ENCODE results near the gene TRIM38. TPM values are rescaled to one million over a fixed set of nuclear protein-coding genes. Genes with fewer than 3 reads are reported as not detected.
"Not testable (repeated sequence)": the region's sequence is repeated elsewhere in the genome, so short reads cannot be mapped to it uniquely, and the experiment has no call there.

TRIM38 gene
- total RNA-seq, 1 donor from 2014 or later, result 4.3 TPM

- no peak for DNase-seq (ENCODE audit: low spot score)
Observed at GRCh38 chr6:25966711-25967110, 4.1 kb downstream of the TRIM38 start.

DNA sequence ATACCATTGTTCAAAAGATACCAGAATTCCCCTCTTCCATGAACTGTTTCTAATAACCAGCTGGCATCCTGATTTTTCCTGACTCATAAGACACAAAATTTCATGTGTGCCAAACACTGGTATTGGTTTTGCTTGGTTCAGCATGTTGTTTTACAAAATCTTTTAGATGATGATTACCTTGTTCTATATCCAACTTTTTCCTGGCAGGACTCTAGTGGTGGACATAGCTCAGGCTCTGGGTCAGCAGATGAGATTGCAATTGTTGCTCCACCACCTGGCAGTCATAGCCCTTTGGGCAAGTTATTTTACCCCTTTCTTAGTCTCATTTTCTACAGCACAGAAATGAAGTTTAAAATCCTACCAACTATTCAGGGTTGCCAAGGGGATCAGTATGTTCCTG, 6.2 kb downstream of the TRIM38 start:
- DNase-seq (ENCODE audit: low spot score), result peak; percentile 75
- ATAC-seq, result peak; percentile 78

More at GRCh38 chr6:25966711-25967110, 4.1 kb downstream of the TRIM38 start:
- ATAC-seq, result no peak

DNA sequence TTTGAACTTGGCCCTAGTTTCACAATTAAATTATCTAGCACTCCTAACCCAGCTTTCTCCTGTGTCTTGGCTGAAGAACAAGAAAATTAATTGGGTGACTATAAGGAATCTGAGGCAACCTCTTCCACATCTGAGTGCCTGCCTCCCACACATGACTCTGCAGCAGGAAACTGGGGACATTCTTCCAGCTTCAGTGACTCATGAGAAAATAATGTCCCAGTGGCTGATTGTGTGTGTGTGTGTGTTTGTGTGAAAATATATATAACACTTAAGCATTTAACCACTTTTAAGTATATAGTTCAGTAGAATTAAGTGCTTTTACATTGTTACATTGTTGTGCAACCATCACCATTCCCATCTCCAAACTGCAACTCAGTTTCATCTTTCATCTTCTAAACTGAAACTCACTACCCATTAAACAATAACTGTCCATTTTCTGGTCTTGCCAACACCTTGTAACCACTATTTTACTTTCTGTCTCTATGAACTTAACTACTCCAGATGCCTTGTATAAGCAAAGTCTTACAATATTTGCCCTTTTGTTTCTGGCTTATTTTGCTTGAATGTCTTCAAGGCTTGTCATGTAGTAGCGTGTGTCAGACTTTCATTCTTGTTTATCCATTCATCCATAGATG, 8.7 kb downstream of the TRIM38 start:
- DNase-seq (ENCODE audit: low spot score) (no peak), ATAC-seq (peak; percentile 36)

GRCh38 chr6:25972128-25972527, 9.5 kb downstream of the TRIM38 start:
- peak; percentile 77 for ATAC-seq

GRCh38 chr6:25972902-25973301, 10.3 kb downstream of the TRIM38 start:
- ATAC-seq (no peak), DNase-seq (ENCODE audit: low spot score) (no peak)

More at GRCh38 chr6:25972128-25972527, 9.5 kb downstream of the TRIM38 start:
- DNase-seq (ENCODE audit: low spot score), result peak; percentile 63

- DNase-seq (ENCODE audit: low spot score) (no peak), ATAC-seq (no peak)
Observed at GRCh38 chr6:25973923-25974555, 11.4 kb downstream of the TRIM38 start.

GRCh38 chr6:25975923-25976560, 13.4 kb downstream of the TRIM38 start:
- no peak for DNase-seq (ENCODE audit: low spot score)
- ATAC-seq, result no peak

- DNase-seq (ENCODE audit: low spot score) (no peak), ATAC-seq (no peak)
Observed at GRCh38 chr6:25980935-25981334, 18.3 kb downstream of the TRIM38 start.

- ATAC-seq (no peak), DNase-seq (ENCODE audit: low spot score) (no peak)
Observed at GRCh38 chr6:25981568-25982263, 19.1 kb downstream of the TRIM38 start.

DNA sequence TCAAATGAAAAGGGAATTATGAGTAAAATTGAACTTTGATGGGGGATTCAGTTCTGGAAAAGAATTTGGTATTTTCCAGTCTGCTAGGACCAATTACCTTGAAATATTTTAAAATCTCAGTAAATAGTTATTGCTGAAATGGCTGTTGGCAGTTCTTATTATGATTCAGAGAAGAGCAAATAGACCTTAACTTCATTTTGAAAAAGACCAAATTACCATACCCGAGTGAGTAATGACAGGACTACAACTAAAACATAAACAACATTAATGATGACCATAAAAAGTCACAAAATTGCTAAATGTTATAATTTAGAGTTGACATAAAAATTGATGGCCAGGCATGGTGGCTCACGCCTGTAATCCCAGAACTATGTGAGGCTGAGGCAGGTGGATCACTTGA, 21.7 kb downstream of the TRIM38 start:
- no peak for DNase-seq (ENCODE audit: low spot score)
- ATAC-seq, result no peak

GRCh38 chr6:25987845-25988244, 25.2 kb downstream of the TRIM38 start:
- ATAC-seq (no peak), DNase-seq (ENCODE audit: low spot score) (no peak)

DNA sequence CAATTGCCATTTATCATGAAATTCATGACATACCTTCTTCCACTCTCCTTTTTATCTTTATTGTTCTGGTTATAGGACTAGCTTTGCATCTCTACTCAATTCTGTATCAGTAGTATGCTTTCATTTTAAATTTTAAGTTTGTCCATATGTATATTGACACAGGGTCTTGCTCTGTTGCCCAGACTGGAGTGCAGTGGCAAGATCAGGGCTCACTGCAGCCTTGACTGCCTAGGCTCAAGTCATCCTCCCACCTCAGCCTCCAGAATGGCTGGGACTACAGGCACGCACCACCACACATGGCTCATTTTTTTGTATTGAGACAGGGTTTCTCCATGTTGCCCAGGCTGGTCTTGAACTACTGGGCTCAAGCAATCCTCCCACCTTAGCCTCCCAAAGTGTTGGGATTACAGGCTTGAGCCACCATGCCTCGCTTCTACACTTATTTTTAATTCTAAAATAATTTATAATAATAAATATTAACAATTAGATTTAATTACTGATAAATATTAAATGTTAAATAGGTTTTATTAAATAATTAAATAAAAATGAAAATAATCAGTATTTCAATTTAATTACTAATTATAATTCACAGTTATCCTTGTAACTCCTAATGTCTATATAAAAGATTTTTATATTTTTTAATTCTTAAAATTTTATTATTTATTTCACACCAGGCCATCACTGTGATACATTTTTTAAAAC, 27.7 kb downstream of the TRIM38 start:
- ATAC-seq, result no peak

DNA sequence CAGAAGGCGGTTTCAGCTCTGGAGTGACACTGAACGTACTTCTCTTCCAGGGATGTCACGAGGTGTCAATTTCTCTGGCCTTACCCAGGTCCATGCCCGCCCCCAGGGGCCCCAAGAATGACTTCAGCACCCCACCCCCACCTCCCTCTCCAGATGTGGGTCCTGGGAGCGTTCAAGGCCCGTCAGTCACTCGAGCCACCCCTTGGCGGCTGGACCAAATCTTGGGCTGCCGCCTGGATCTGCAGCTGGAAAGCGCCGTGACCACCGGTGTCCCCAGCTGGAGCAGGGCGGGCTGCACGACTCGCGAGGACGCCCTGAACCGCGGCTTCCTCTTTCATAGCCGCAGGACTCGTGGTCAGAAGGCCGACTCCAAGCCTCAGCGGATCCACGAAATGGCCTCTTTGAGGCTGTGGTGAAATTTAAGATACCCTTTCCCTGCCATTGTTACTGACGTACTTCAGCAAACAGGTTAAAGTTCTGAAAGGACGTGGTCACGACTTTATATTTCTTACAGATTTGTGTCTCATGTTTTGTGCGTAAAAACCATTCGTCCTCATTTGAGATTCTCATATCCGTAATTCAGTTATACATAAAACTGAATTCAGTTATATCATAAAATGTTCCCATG, 29.3 kb downstream of the TRIM38 start:
- DNase-seq (ENCODE audit: low spot score) (peak; percentile 75), ATAC-seq (peak; percentile 58)

More for the DNA sequence above, 27.7 kb downstream of the TRIM38 start:
- no peak for DNase-seq (ENCODE audit: low spot score)

GRCh38 chr6:25992413-25993340, 30.1 kb downstream of the TRIM38 start:
- ATAC-seq (peak; percentile 97), DNase-seq (ENCODE audit: low spot score) (peak; percentile 97)

- DNase-seq (ENCODE audit: low spot score); ATAC-seq: not testable (repeated sequence)
Observed at GRCh38 chr6:25993341-25993684, 30.7 kb downstream of the TRIM38 start.

- no peak for ATAC-seq
- DNase-seq (ENCODE audit: low spot score), result no peak
Observed at GRCh38 chr6:25995507-25995906, 32.9 kb downstream of the TRIM38 start.

GRCh38 chr6:25997921-25998320, 35.3 kb downstream of the TRIM38 start:
- ATAC-seq, result no peak

GRCh38 chr6:25998379-25998778, 35.8 kb downstream of the TRIM38 start:
- no peak for DNase-seq (ENCODE audit: low spot score)
- no peak for ATAC-seq

More at GRCh38 chr6:25997921-25998320, 35.3 kb downstream of the TRIM38 start:
- DNase-seq (ENCODE audit: low spot score), result no peak

DNA sequence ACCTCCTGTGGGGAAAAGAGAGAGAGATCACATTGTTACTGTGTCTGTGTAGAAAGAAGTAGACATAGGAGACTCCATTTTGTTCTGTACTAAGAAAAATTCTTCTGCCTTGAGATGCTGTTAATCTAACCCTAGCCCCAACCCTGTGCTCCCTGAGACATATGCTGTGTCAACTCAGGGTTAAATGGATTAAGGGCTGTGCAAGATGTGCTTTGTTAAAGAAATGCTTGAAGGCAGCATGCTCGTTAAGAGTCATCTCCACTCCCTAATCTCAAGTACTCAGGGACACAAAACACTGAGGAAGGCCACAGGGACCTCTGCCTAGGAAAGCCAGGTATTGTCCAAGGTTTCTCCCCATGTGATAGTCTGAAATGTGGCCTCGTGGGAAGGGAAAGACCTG, 36.6 kb downstream of the TRIM38 start:
- not testable (repeated sequence) for DNase-seq (ENCODE audit: low spot score); ATAC-seq

Measured in left lobe of liver (tissue), 2 donors.